ENCODE data around the gene LTA.

LTA gene

DNA sequence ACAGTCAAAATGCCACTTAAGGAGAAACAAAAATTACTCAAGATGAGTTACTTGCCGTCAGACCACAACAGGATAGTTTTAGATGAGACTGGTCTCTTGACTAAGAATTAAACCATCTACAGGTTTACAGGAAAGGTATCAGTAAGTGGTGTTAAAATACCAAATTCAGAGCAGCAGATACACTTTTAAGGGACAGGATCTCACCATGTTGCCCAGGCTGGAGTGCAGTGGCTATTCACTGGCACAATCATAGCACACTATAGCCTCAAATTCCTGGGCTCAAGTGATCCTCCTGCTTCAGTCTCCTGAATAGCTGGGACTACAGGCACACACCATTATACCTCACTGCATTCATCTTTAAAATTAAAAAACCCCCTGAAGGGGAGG is 38.6 kb upstream of the LTA start:
- TF ChIP-seq, protein P1, sequence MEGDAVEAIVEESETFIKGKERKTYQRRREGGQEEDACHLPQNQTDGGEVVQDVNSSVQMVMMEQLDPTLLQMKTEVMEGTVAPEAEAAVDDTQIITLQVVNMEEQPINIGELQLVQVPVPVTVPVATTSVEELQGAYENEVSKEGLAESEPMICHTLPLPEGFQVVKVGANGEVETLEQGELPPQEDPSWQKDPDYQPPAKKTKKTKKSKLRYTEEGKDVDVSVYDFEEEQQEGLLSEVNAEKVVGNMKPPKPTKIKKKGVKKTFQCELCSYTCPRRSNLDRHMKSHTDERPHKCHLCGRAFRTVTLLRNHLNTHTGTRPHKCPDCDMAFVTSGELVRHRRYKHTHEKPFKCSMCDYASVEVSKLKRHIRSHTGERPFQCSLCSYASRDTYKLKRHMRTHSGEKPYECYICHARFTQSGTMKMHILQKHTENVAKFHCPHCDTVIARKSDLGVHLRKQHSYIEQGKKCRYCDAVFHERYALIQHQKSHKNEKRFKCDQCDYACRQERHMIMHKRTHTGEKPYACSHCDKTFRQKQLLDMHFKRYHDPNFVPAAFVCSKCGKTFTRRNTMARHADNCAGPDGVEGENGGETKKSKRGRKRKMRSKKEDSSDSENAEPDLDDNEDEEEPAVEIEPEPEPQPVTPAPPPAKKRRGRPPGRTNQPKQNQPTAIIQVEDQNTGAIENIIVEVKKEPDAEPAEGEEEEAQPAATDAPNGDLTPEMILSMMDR (IDR thresholded peaks at IDR 0.05; ENCODE audit: low read depth, low read length), result no peak
- DNase-seq, result no peak
- Histone ChIP-seq H3K27ac (no peak overlapping the region), H3K36me3 (peaks cover 91% of the 10 kb centered on the region), H3K9me3 (ENCODE audit: severe bottlenecking) (no peaks in the 10 kb centered on the region), H3K4me3 (ENCODE audit: low read depth, low read length) (no peak overlapping the region), H3K27me3 (ENCODE audit: insufficient read depth, low read depth, severe bottlenecking) (no peaks in the 10 kb centered on the region)

- Histone ChIP-seq H3K36me3 (peaks cover 97% of the 10 kb centered on the region), H3K4me3 (ENCODE audit: low read depth, low read length) (no peak overlapping the region), H3K27ac (no peak overlapping the region), H3K9me3 (ENCODE audit: severe bottlenecking) (no peaks in the 10 kb centered on the region), H3K27me3 (ENCODE audit: insufficient read depth, low read depth, severe bottlenecking) (no peaks in the 10 kb centered on the region)
- TF ChIP-seq, protein P1 (IDR thresholded peaks at IDR 0.05; ENCODE audit: low read depth, low read length), result no peak
- no peak for DNase-seq
Observed at GRCh38 chr6:31534011-31534410, 38.1 kb upstream of the LTA start.

GRCh38 chr6:31534521-31535040 is 37.5 kb upstream of the LTA start:
- TF ChIP-seq, protein P1 (IDR thresholded peaks at IDR 0.05; ENCODE audit: low read depth, low read length), result no peak
- H3K36me3 ChIP-seq, result peaks cover 100% of the 10 kb centered on the region

DNA sequence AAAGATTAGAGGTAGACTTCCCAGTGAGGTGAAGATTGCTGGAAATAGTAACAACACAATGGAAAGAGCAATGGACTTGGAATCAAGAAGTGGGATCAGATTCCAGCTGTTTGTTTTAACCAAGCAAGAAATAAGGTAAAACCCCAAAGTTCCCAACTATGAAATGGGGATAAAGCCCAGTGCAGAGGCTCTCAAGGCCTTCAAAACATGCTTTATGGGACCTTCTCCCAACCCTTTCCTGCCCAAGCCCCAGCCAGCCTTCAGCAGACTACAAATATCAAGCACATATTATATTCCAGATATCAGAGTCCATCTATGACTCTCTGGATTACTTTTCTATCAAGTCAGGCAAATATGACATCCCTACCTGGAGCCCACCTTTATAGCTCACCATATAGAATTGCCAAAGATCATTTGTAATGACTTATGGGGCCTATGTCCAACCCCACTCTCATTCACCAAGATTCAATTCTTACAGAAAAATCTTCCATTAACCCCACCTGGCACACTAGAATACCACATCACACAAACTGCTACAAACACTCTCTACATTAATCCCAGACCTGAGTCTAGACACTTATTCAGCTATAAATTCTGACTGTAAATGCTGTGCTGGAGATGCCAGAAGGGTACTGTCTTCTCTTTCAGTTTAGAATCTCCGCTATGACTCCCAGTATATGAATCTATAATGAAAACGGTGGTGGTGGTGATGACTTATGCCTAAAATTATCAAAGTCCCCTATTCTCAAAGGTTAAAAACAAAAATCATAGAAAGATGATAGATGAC is 36.4 kb upstream of the LTA start:
- Histone ChIP-seq H3K27ac (no peak overlapping the region), H3K36me3 (peaks cover 100% of the 10 kb centered on the region), H3K27me3 (ENCODE audit: insufficient read depth, low read depth, severe bottlenecking) (no peaks in the 10 kb centered on the region), H3K4me3 (ENCODE audit: low read depth, low read length) (no peak overlapping the region), H3K9me3 (ENCODE audit: severe bottlenecking) (no peaks in the 10 kb centered on the region)
- TF ChIP-seq, protein P1 (IDR thresholded peaks at IDR 0.05; ENCODE audit: low read depth, low read length), result no peak
- no peak for DNase-seq

More at GRCh38 chr6:31534521-31535040, 37.5 kb upstream of the LTA start:
- H3K27me3 ChIP-seq (ENCODE audit: insufficient read depth, low read depth, severe bottlenecking), result no peaks in the 10 kb centered on the region
- no peaks in the 10 kb centered on the region for H3K9me3 ChIP-seq (ENCODE audit: severe bottlenecking)
- no peak overlapping the region for H3K27ac ChIP-seq
- DNase-seq, result no peak
- no peak overlapping the region for H3K4me3 ChIP-seq (ENCODE audit: low read depth, low read length)

DNA sequence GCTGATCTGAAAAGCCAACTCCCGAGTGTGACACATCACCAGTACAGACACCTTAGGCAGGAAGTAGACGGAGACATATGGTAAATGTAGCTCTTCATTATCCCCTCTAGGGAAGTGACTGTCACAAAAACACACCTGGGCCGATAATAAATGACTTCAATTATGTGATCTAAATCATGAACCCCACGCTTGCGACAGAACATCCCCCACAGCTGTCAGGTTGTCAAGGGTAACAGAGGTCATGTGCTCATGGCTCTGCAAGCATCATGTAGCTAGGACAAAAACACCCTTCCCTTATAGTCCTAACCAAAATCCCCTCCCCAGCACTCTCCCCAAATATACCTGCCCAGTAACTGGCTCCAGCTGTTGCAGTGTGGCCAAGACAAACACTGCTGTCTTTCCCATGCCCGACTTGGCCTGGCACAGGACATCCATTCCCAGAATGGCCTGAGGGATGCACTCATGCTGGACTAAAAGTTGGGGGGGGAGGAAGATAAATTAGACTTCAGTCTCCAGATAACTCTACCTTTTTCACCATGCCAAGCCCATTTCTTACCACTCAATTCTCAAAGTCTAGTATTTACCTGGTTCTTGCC is 33.2 kb upstream of the LTA start:
- Histone ChIP-seq H3K27ac (no peak overlapping the region), H3K4me3 (ENCODE audit: low read depth, low read length) (no peak overlapping the region), H3K27me3 (ENCODE audit: insufficient read depth, low read depth, severe bottlenecking) (no peaks in the 10 kb centered on the region), H3K9me3 (ENCODE audit: severe bottlenecking) (no peaks in the 10 kb centered on the region), H3K36me3 (peaks cover 84% of the 10 kb centered on the region)
- no peak for DNase-seq
- TF ChIP-seq, protein P1 (IDR thresholded peaks at IDR 0.05; ENCODE audit: low read depth, low read length), result no peak
